ENCODE results near the gene RARS2.

RARS2 gene

GRCh38 chr6:87518453-87518852, 71.3 kb downstream of the RARS2 start (continued):
- TF ChIP-seq HOXD13 (CRISPR knock-in tag; IDR thresholded peaks at IDR 0.05; ENCODE audit: borderline replicate concordance): no peak
- no peak for TF ChIP-seq KLF16 (tag by site-specific recombination; IDR thresholded peaks at IDR 0.05)
- no peak for TF ChIP-seq ZNF837 (tag by site-specific recombination; IDR thresholded peaks at IDR 0.05)
- TF ChIP-seq ZIC2 (tag by site-specific recombination; IDR thresholded peaks at IDR 0.05): no peak
- TF ChIP-seq ZNF610 (tag by site-specific recombination; IDR thresholded peaks at IDR 0.05; ENCODE audit: borderline replicate concordance): no peak
- TF ChIP-seq ZNF133 (tag by site-specific recombination; IDR thresholded peaks at IDR 0.05): no peak

GRCh38 chr6:87514831-87515230, 75.0 kb downstream of the RARS2 start:
- no peak overlapping the region for H3K4me3 ChIP-seq (ENCODE audit: low read depth, low read length)
- H3K9me3 ChIP-seq (ENCODE audit: control insufficient read depth, insufficient read depth, low read depth, low read length): no peaks in the 10 kb centered on the region
- H3K27ac ChIP-seq (ENCODE audit: extremely low read depth, low read depth, low read length): no peak overlapping the region
- H3K36me3 ChIP-seq (ENCODE audit: control insufficient read depth in 2 of 2, insufficient read depth in 1 of 2, low read length in 2 of 2): peaks cover 56 to 92% of the 10 kb centered on the region in 2 experiments
- CTCF ChIA-PET: no interaction called here
- no peaks in the 10 kb centered on the region for H3K4me1 ChIP-seq (ENCODE audit: control insufficient read depth, insufficient read depth, low read length)
- POLR2A ChIA-PET: interaction anchor here (0.6 to 0.8 kb wide), 2 partner anchors 8 to 36 kb away, joined by 5 read pairs; no protein-coding TSS in a partner anchor
- TF ChIP-seq ZNF112 (tag by site-specific recombination; IDR thresholded peaks at IDR 0.05) (no peak), ZNF629 (tag by site-specific recombination; IDR thresholded peaks at IDR 0.05) (no peak)

GRCh38 chr6:87504441-87504840, 85.3 kb downstream of the RARS2 start:
- Histone ChIP-seq H3K4me3 (ENCODE audit: low read depth, low read length) (no peak overlapping the region), H3K27ac (ENCODE audit: extremely low read depth, low read depth, low read length) (no peak overlapping the region), H3K4me1 (ENCODE audit: control insufficient read depth, insufficient read depth, low read length) (no peaks in the 10 kb centered on the region), H3K9me3 (ENCODE audit: control insufficient read depth, insufficient read depth, low read depth, low read length) (no peaks in the 10 kb centered on the region), H3K36me3 (ENCODE audit: control insufficient read depth in 2 of 2, insufficient read depth in 1 of 2, low read length in 2 of 2) (peaks cover 15 to 79% of the 10 kb centered on the region in 2 experiments; a peak in 2 of 3 replicates)
- CTCF ChIA-PET: interaction anchor here (0.6 to 0.7 kb wide), 3 partner anchors 9 to 425 kb away, joined by 3 to 6 read pairs (median 4); no protein-coding TSS in a partner anchor
- POLR2A ChIA-PET: no interaction called here
- no peak for TF ChIP-seq ZNF610 (tag by site-specific recombination; IDR thresholded peaks at IDR 0.05; ENCODE audit: borderline replicate concordance)
- no peak for TF ChIP-seq ZXDB (tag by site-specific recombination; IDR thresholded peaks at IDR 0.05)
- TF ChIP-seq PRDM2 (tag by site-specific recombination; IDR thresholded peaks at IDR 0.05; ENCODE audit: borderline replicate concordance): no peak
- no peak for TF ChIP-seq KLF9 (tag by site-specific recombination; IDR thresholded peaks at IDR 0.05; ENCODE audit: low read depth)
- TF ChIP-seq ZNF518A (tag by site-specific recombination; conservative IDR thresholded peaks at IDR 0.05; ENCODE audit: low read depth): no peak
- no peak for TF ChIP-seq ZNF530 (tag by site-specific recombination; IDR thresholded peaks at IDR 0.05; ENCODE audit: low read depth)
- TF ChIP-seq ZNF140 (tag by site-specific recombination; IDR thresholded peaks at IDR 0.05): no peak
- no peak for TF ChIP-seq ZNF513 (tag by site-specific recombination; IDR thresholded peaks at IDR 0.05)
- TF ChIP-seq, protein P1, sequence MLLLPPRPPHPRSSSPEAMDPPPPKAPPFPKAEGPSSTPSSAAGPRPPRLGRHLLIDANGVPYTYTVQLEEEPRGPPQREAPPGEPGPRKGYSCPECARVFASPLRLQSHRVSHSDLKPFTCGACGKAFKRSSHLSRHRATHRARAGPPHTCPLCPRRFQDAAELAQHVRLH (tag by site-specific recombination; IDR thresholded peaks at IDR 0.05): no peak
- TF ChIP-seq SCRT1 (tag by site-specific recombination; IDR thresholded peaks at IDR 0.05; ENCODE audit: borderline replicate concordance): no peak
- no peak for TF ChIP-seq ZBTB6 (tag by site-specific recombination; IDR thresholded peaks at IDR 0.05)
- no peak for TF ChIP-seq WT1 (tag by site-specific recombination; IDR thresholded peaks at IDR 0.05)
- TF ChIP-seq BCL11B (tag by site-specific recombination; IDR thresholded peaks at IDR 0.05; ENCODE audit: low read depth): no peak
